Activated naive CD4-positive, alpha-beta T cell treated with anti-CD3 and anti-CD28 coated beads, Interleukin-2, amount 50 U/mL, for 16 hours (primary cell): ENCODE results near the gene KBTBD8.

Experiments
- DNase-seq: peaks from one replicate; pipeline ENCODE4 v3.0.0-alpha.2; 2020

KBTBD8 gene, protein sequence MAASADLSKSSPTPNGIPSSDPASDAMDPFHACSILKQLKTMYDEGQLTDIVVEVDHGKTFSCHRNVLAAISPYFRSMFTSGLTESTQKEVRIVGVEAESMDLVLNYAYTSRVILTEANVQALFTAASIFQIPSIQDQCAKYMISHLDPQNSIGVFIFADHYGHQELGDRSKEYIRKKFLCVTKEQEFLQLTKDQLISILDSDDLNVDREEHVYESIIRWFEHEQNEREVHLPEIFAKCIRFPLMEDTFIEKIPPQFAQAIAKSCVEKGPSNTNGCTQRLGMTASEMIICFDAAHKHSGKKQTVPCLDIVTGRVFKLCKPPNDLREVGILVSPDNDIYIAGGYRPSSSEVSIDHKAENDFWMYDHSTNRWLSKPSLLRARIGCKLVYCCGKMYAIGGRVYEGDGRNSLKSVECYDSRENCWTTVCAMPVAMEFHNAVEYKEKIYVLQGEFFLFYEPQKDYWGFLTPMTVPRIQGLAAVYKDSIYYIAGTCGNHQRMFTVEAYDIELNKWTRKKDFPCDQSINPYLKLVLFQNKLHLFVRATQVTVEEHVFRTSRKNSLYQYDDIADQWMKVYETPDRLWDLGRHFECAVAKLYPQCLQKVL

DNA sequence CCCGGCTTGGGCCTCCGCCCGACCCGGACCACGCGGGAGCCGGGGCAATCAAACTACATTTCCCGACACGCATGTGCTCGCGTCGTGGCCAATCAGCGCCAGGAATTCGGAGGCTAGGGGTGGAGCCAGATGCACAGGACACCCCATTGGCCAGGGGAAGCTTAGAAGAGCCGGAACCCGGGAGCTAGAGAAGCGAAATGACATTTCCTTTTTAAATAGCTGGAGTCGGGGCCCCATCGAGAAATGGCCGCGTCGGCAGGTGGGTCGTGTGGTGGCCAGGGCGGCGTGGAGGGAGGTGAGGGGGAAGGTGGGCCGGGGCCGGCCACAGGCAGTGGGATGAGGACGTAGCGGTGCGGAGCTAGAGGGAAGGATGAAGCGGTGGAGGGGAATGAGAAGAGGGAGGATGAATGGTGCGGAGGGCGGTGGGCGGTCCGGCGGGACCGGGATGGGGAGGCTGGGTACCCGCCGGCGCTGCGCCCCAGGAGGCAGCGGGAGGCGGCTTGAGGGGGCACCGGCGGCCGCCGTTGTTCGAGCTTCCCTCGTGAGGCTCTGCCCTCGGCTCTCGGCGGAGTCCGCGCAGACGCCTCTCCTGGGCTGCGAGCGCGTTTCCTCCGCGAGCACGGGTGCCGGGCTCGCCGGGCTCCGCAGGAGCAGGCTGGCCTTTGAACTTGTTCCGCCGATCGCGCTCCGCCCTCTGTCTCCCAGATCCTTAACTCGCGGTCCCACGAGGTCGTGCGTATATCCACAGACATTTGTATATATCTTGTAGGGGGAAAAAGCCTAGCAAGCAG, at the start of gene KBTBD8:
KBTBD8 (plus strand) TSS at position 195 of the 791 bp plus-strand sequence; CDS start at position 244, 49 bp downstream.
- peak; percentile 97 for DNase-seq

DNA sequence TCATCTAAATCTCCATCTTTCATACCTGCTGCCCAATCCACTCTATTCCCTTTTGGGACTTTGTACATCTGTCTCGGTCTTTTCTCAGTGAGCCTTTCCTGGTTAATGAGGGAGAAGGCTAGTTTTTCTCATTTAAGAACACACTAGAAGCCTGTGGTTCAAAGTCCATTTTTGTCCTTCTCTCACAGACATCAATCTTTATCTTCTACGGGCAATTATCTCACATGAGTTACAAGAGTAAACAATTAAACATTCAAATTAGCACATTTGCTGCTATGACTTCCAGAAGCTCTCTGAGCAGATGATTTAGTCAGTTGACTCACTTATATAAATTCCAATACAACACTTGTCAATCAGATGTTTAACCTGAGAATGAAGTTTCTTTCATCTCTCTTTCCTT, 49.3 kb upstream of the KBTBD8 start:
- DNase-seq, result no peak

- no peak for DNase-seq
These were observed 48.2 kb upstream of the KBTBD8 start for GRCh38 chr3:66949898-66950297.

DNA sequence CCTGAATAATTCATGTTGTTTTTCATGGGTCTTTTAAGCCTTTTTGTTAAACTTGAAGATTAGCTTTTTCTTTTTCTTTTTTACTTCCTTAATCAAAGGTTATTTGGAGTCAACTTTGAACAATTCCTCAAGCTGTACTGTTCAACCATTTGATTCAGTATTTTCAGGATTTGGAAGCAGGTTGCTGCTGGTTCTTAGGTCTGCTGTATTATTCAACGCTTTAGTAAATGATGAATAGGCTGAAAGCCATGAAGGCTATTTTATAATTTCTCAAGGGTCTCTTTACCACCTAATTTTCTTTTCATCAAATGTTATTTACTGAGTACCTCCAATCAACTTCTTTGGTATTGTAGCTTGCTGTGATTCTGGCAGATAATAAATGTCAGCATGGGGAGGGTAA, 45.8 kb upstream of the KBTBD8 start:
- DNase-seq, result no peak

DNA sequence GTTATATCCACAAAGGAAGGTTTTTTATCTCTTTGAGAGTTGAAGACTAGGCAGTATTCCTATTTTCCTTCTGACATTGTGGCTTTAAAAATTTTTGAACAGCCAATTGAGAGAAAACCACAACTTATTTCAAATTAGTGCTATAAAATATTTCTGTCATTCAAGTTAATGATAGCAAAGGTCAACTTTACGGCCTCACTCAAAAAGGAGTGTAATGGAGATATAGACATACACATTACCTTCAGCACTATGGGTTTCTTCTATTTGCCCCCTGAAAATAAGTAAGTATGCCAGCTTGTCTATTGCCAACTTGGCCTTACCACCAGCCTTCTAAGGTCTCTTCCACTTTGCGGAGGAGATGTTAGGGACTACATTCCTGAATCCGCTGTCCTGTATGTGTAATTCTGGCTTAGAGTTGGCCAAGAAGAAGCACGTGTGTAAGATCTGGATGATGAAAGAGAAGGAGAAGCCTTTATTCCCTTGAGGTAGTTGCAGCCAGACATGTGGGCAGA, 44.1 kb upstream of the KBTBD8 start:
- no peak for DNase-seq

GRCh38 chr3:66956742-66957141, 41.4 kb upstream of the KBTBD8 start:
- no peak for DNase-seq

- DNase-seq, result no peak
These were observed 40.7 kb upstream of the KBTBD8 start for GRCh38 chr3:66957367-66957766.

GRCh38 chr3:66958067-66958466, 40.0 kb upstream of the KBTBD8 start:
- DNase-seq, result no peak

DNA sequence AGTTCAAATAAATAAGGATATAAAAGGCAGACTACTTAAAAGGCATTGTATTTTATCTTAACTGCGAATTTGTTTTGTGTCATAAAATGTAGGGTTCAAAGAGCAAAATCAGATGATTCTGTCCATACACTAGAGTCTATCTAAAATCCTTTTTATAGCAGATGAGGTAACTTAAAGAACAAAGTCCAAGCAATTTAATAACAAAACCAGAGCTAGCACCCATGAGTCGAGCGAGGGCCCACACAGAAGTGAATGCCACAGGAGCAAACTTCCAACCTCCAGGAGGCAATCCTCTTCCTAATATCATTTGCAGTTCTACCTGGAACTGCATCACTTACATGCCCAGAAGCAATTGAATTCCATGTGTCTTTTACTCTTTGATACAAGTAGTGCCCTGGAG, 35.4 kb upstream of the KBTBD8 start:
- DNase-seq, result no peak

GRCh38 chr3:66971245-66971644, 26.9 kb upstream of the KBTBD8 start:
- no peak for DNase-seq

DNA sequence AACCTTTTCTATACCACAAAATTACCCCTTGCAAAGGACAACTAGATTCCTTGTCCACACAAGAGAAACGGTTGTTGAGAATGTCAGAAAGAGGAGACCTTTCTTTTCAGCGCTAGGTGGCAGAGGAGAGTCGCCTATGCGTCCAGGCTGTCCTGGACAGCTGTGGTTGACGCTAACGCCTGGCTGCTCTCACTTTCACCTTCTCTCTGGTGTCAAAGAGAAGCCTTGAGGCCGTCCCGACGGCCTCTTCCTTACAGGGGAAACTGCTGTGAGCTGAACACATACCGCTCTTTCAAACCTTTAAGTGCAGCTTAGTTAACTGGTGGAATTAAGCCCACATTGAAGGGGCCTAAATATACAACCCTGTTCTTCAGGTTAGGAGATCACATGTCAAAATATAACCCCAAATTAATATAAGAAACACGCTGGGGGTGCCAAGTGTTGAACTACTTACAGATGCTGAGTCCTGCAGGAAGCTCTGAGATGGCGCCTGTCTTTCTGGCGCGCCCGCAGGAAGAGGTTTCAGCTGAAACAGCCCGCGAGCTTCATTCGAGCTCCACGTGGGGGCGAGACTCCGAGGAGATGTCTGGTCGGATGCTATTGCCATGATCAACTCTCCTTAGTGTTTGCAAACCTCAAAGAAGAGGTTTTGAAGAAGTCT, 26.1 kb upstream of the KBTBD8 start:
- DNase-seq, result peak; percentile 61

DNA sequence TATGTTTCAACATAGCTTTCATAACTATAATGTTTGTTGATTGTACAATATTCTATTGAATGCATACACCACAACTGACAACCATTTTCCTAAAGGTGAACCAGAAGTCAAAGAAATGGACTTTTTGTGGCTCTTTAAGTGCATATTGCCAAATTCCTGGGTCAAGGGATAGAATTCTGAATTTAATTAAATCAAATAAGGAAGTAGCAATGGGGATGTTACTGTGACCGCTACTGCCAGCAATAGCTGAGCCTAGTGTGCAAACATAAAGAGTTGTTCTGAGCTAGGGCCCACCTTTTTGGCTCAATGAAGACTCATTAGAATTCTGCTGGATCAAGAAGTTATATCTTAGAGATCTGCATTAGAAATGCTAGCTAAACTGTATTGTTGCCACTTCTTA, 17.3 kb upstream of the KBTBD8 start:
- no peak for DNase-seq

- no peak for DNase-seq
These were observed 15.0 kb upstream of the KBTBD8 start for GRCh38 chr3:66983101-66983500.

DNA sequence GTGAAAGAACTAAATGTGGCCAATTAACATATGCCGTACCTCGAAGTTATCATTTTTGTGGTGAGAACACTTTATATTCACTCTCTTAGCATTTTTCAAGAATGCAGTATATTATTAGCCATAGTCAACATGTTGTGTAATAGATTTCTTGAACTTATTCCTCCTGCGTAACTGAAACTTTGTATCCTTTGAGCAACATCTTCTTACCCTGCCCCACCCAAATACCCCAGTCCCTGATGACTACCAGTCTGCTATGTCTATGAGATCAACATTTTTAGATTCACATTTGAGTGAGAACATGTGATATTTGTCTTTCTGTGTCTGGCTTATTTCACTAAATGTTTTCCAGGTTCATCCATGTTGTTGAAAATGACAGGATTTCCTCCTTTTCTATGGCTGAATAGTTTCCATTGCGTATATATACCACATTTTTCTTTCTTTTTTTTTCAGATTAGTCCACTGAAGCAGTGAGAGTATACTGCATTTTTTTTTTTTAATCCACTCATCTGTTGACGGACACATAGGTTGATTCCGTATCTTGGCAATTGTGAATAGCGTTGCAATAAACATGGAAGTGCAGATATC, 12.7 kb upstream of the KBTBD8 start:
- DNase-seq, result no peak

- no peak for DNase-seq
These were observed 11.7 kb upstream of the KBTBD8 start for GRCh38 chr3:66986406-66986805.

DNA sequence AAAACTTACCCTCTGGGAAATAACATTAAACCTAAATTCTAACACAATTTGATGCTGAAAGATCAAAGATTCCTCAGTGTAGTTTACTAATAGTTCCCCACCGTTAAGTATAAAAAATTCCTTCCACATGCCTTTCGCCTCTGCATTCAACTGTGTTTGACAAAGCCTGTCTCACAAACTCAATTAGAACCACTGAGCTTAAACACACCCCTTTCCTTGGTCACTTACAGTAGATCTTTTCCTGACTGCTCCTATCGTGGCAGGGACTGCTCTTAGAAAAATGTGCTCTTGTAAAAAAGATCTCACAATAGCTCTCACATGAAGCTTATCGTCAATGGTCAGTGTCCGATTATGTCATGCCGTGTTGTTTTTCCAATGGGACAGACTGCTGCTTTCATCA, 8.9 kb upstream of the KBTBD8 start:
- DNase-seq, result no peak

DNA sequence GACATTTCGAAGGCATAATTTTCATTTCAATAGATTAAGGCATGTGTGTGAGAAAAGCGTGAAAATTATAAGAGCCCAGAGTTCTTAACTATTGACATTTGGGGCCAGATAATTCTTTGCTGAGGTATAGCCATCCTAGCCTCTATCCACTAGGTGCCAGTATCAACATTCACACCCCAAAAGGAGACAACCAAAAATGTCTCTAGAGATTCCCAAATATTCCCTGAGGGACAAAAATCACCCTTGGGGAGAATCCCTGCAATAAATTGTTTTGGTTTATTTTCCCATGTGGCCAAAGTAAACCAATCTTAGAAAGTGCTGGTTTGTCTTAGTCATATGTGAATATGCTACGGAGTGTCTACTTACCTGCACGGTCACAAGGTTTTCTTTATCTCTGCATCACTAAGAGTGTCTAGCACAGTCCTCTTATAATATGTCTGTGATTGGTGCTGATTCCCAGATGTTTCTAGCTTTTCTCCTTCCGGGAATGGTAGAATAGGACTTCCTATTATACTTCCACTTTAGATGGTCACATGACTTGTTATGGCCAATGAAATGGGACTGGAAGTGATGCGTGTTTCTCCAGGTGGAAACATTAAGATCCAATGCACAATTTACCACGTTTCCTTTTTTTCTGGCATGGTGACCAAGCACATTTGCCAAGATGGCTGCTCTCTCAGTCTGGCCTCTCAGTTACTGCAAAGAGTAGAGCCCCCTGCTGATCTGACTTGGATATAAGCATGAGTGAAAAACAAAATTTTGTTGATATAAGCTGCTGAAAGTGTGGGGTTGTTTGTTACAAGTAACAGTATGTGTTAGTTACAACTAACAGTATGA, 8.0 kb upstream of the KBTBD8 start:
- no peak for DNase-seq

GRCh38 chr3:66991459-66991858, 6.6 kb upstream of the KBTBD8 start:
- no peak for DNase-seq

GRCh38 chr3:66993082-66993481, 5.0 kb upstream of the KBTBD8 start:
- no peak for DNase-seq

- no peak for DNase-seq
These were observed 3.5 kb upstream of the KBTBD8 start for GRCh38 chr3:66994588-66994987.

GRCh38 chr3:66996696-66997095, 1.4 kb upstream of the KBTBD8 start:
- no peak for DNase-seq
